Loucy (cell line): Measurements from ENCODE around the gene ARHGEF26.

ENCODE experiments used
- CTCF ChIP-seq: fragments of 200-600 bp; sonication (generic); conservative IDR thresholded peaks from 2 replicates; pipeline ENCODE4 v1.5.1; 2014; ENCODE audit warnings: mild to moderate bottlenecking, antibody characterized with exemption, low read length
- EZH2phosphoT487 ChIP-seq: fragments of 200-600 bp; IDR thresholded peaks from 2 replicates; pipeline ENCODE4 v1.6.1; 2018; ENCODE audit warnings: antibody characterized with exemption, mild to moderate bottlenecking, moderate library complexity, borderline replicate concordance

GRCh38 chr3:154250291-154250690 lies 129.1 kb downstream of the ARHGEF26 start:
- TF ChIP-seq CTCF (no peak), EZH2phosphoT487 (no peak)
